ENCODE results near the gene OBSCN.
A peak's percentile ranks its signal among the peaks of the same experiment; 100 is the strongest.

The OBSCN gene

GRCh38 chr1:228315945-228316588 is 108.2 kb downstream of the OBSCN start:
- in situ Hi-C loops (cut with HindIII; ENCODE audit: low pct_unique_long_range_greater_than_20kb, low sequenced_read_pairs), result no loop called here
- no peak for TF ChIP-seq JUND (IDR thresholded peaks at IDR 0.05; ENCODE audit: low read depth)
- no peak for DNase-seq (ENCODE audit: low read depth in 1 of 2, low spot score in 1 of 2)

GRCh38 chr1:228316589-228317387 is 108.9 kb downstream of the OBSCN start:
- in situ Hi-C loops (cut with HindIII; ENCODE audit: low pct_unique_long_range_greater_than_20kb, low sequenced_read_pairs), result no loop called here
- TF ChIP-seq JUND (IDR thresholded peaks at IDR 0.05; ENCODE audit: low read depth), result no peak
- DNase-seq (ENCODE audit: low read depth in 1 of 2, low spot score in 1 of 2), result no peak

- in situ Hi-C loops (cut with HindIII; ENCODE audit: low pct_unique_long_range_greater_than_20kb, low sequenced_read_pairs), result no loop called here
- no peak for DNase-seq (ENCODE audit: low read depth in 1 of 2, low spot score in 1 of 2)
- TF ChIP-seq JUND (IDR thresholded peaks at IDR 0.05; ENCODE audit: low read depth), result no peak
Observed at GRCh38 chr1:228317411-228317828, 109.6 kb downstream of the OBSCN start.

GRCh38 chr1:228317891-228318810 is 110.3 kb downstream of the OBSCN start:
- no peak for TF ChIP-seq JUND (IDR thresholded peaks at IDR 0.05; ENCODE audit: low read depth)
- no peak for DNase-seq (ENCODE audit: low read depth in 1 of 2, low spot score in 1 of 2)
- in situ Hi-C loops (cut with HindIII; ENCODE audit: low pct_unique_long_range_greater_than_20kb, low sequenced_read_pairs), result no loop called here

GRCh38 chr1:228318823-228319241 is 111.0 kb downstream of the OBSCN start:
- TF ChIP-seq JUND (IDR thresholded peaks at IDR 0.05; ENCODE audit: low read depth), result no peak
- DNase-seq (ENCODE audit: low read depth in 1 of 2, low spot score in 1 of 2), result no peak
- in situ Hi-C loops (cut with HindIII; ENCODE audit: low pct_unique_long_range_greater_than_20kb, low sequenced_read_pairs), result no loop called here

- in situ Hi-C loops (cut with HindIII; ENCODE audit: low pct_unique_long_range_greater_than_20kb, low sequenced_read_pairs), result no loop called here
- TF ChIP-seq JUND (IDR thresholded peaks at IDR 0.05; ENCODE audit: low read depth), result no peak
- no peak for DNase-seq (ENCODE audit: low read depth in 1 of 2, low spot score in 1 of 2)
Observed at GRCh38 chr1:228319352-228320088, 111.7 kb downstream of the OBSCN start.

- no peak for TF ChIP-seq JUND (IDR thresholded peaks at IDR 0.05; ENCODE audit: low read depth)
- in situ Hi-C loops (cut with HindIII; ENCODE audit: low pct_unique_long_range_greater_than_20kb, low sequenced_read_pairs), result no loop called here
- no peak for DNase-seq (ENCODE audit: low read depth in 1 of 2, low spot score in 1 of 2)
Observed at GRCh38 chr1:228320394-228320793, 112.5 kb downstream of the OBSCN start.

GRCh38 chr1:228321435-228321834 is 113.6 kb downstream of the OBSCN start:
- no peak for DNase-seq (ENCODE audit: low read depth in 1 of 2, low spot score in 1 of 2)
- in situ Hi-C loops (cut with HindIII; ENCODE audit: low pct_unique_long_range_greater_than_20kb, low sequenced_read_pairs), result no loop called here
- no peak for TF ChIP-seq JUND (IDR thresholded peaks at IDR 0.05; ENCODE audit: low read depth)

GRCh38 chr1:228321895-228322294 is 114.1 kb downstream of the OBSCN start:
- no peak for DNase-seq (ENCODE audit: low read depth in 1 of 2, low spot score in 1 of 2)
- no peak for TF ChIP-seq JUND (IDR thresholded peaks at IDR 0.05; ENCODE audit: low read depth)
- in situ Hi-C loops (cut with HindIII; ENCODE audit: low pct_unique_long_range_greater_than_20kb, low sequenced_read_pairs), result no loop called here

- TF ChIP-seq JUND (IDR thresholded peaks at IDR 0.05; ENCODE audit: low read depth), result no peak
- in situ Hi-C loops (cut with HindIII; ENCODE audit: low pct_unique_long_range_greater_than_20kb, low sequenced_read_pairs), result no loop called here
Observed at GRCh38 chr1:228323401-228323800, 115.6 kb downstream of the OBSCN start.

GRCh38 chr1:228325267-228325666 is 117.4 kb downstream of the OBSCN start:
- in situ Hi-C loops (cut with HindIII; ENCODE audit: low pct_unique_long_range_greater_than_20kb, low sequenced_read_pairs), result no loop called here

More at GRCh38 chr1:228323401-228323800, 115.6 kb downstream of the OBSCN start:
- DNase-seq (ENCODE audit: low read depth in 1 of 2, low spot score in 1 of 2), result no peak

GRCh38 chr1:228329887-228330286 is 122.0 kb downstream of the OBSCN start:
- TF ChIP-seq JUND (IDR thresholded peaks at IDR 0.05; ENCODE audit: low read depth), result 0 out of 2 replicates have a peak, but pooled peaks have one; percentile 18
- in situ Hi-C loops (cut with HindIII; ENCODE audit: low pct_unique_long_range_greater_than_20kb, low sequenced_read_pairs), result no loop called here
- DNase-seq (ENCODE audit: low read depth in 1 of 2, low spot score in 1 of 2), result peak; percentile 55 to 88

More at GRCh38 chr1:228325267-228325666, 117.4 kb downstream of the OBSCN start:
- no peak for TF ChIP-seq JUND (IDR thresholded peaks at IDR 0.05; ENCODE audit: low read depth)
- no peak for DNase-seq (ENCODE audit: low read depth in 1 of 2, low spot score in 1 of 2)
